ENCODE measurements around the gene GRM3. TPM values are rescaled to one million over a fixed set of nuclear protein-coding genes. Genes with fewer than 3 reads are reported as not detected.

The GRM3 gene
- total RNA-seq, 1 donor from 2014 or later, result not detected

DNA sequence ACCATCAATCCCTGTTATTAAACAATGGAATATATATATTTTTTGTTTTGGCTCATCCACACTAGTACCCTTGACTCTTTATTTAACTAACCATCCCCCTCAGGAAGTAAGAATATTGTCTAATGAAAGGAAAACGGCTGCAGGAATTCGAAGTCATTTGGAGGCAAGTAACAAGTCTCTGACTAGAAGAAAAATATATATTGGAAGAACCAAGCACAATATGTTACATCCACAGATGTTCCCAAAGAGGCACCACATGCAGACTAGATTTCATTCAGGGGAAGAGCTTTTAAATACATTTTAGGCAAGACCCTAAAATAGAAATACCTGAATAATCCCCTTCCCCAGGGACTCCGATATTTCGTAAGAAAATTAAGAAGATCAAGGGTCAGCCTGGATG is 104.5 kb downstream of the GRM3 start:
- DNase-seq (ENCODE audit: low read depth) (no peak), FAIRE-seq (no peak)
- Histone ChIP-seq H2AFZ (ENCODE audit: low read depth, low read length) (no peak overlapping the region), H3K4me3 (ENCODE audit: insufficient read depth, low read depth, low read length) (no peak overlapping the region), H4K20me1 (ENCODE audit: insufficient read depth, low read length) (no peaks in the 10 kb centered on the region), H3K79me2 (ENCODE audit: insufficient read depth, low read length) (no peaks in the 10 kb centered on the region), H3K9ac (ENCODE audit: low read length) (no peak overlapping the region), H3K9me3 (ENCODE audit: insufficient read depth, low read depth, low read length) (no peaks in the 10 kb centered on the region), H3K27me3 (ENCODE audit: insufficient read depth, low read length) (no peaks in the 10 kb centered on the region), H3K4me1 (ENCODE audit: insufficient read depth, low read length) (peaks cover 2% of the 10 kb centered on the region), H3K27ac (ENCODE audit: low read depth, low read length) (no peak overlapping the region), H3K36me3 (ENCODE audit: insufficient read depth, low read length) (no peaks in the 10 kb centered on the region), H3K4me2 (ENCODE audit: low read length) (no peak overlapping the region)
- no peak overlapping the region for H3K27ac Mint-ChIP-seq (ENCODE audit: unreplicated experiment)
- no peaks in the 10 kb centered on the region for H3K36me3 Mint-ChIP-seq (ENCODE audit: low read depth, unreplicated experiment)
- H3K27me3 Mint-ChIP-seq (ENCODE audit: low read depth, unreplicated experiment), result no peaks in the 10 kb centered on the region
- no peaks in the 10 kb centered on the region for H3K9me3 Mint-ChIP-seq (ENCODE audit: unreplicated experiment)
- no peak overlapping the region for H3K4me3 Mint-ChIP-seq (ENCODE audit: unreplicated experiment)
- TF ChIP-seq, protein P1, sequence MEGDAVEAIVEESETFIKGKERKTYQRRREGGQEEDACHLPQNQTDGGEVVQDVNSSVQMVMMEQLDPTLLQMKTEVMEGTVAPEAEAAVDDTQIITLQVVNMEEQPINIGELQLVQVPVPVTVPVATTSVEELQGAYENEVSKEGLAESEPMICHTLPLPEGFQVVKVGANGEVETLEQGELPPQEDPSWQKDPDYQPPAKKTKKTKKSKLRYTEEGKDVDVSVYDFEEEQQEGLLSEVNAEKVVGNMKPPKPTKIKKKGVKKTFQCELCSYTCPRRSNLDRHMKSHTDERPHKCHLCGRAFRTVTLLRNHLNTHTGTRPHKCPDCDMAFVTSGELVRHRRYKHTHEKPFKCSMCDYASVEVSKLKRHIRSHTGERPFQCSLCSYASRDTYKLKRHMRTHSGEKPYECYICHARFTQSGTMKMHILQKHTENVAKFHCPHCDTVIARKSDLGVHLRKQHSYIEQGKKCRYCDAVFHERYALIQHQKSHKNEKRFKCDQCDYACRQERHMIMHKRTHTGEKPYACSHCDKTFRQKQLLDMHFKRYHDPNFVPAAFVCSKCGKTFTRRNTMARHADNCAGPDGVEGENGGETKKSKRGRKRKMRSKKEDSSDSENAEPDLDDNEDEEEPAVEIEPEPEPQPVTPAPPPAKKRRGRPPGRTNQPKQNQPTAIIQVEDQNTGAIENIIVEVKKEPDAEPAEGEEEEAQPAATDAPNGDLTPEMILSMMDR (IDR thresholded peaks at IDR 0.05; ENCODE audit: insufficient read depth, low read depth, low read length), result no peak
- TF ChIP-seq EZH2 (IDR thresholded peaks at IDR 0.05; ENCODE audit: insufficient read depth, low read length), result no peak
- no peaks in the 10 kb centered on the region for H3K4me1 Mint-ChIP-seq (ENCODE audit: low read depth, unreplicated experiment)

DNA sequence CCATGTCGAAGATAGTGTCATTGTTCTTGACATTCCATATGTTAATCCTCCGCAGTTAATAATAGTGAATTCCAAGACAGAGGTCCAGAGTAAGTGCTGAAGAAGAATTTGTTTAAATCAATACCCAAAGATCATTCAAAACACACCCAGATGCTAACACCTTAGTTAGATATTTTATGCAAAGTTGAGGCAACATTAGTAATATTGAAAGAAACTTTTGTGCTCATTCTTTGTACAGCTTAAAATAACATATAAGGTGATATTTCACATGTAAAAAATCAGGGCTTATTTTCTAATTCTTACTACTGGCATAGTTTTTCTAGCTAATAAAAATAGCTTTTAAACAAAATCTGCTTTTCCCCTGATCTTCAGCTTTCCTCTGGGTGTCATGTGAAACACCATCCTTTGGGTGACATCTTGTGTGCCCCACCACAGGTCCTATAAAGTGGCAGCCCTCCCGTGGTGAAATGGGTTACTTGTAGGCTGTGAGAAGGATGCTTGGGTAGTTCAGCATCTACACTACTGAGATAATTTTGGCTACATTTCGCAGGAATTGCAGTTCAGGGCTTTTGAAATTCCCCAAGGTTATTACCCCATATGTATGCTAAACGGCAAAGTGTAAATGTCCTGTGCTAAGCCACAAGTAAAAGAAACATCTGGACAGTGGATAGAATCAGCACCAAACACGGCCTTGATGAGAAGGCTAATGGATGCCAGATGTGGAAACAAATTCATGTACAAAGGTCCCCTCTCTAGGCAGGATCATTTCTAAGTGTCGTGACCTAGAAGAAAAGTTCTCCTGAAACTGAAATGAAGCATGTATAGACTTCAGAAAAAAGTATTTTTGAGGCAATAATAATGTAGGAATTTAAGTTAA is 105.4 kb downstream of the GRM3 start:
- no peak for TF ChIP-seq EZH2 (IDR thresholded peaks at IDR 0.05; ENCODE audit: insufficient read depth, low read length)
- TF ChIP-seq, protein P1 (IDR thresholded peaks at IDR 0.05; ENCODE audit: insufficient read depth, low read depth, low read length), result no peak

More for the DNA sequence above, 105.4 kb downstream of the GRM3 start:
- H3K27me3 ChIP-seq (ENCODE audit: insufficient read depth, low read length), result no peaks in the 10 kb centered on the region
- Mint-ChIP-seq H3K36me3 (ENCODE audit: low read depth, unreplicated experiment) (no peaks in the 10 kb centered on the region), H3K27me3 (ENCODE audit: low read depth, unreplicated experiment) (no peaks in the 10 kb centered on the region), H3K27ac (ENCODE audit: unreplicated experiment) (no peak overlapping the region), H3K4me3 (ENCODE audit: unreplicated experiment) (no peak overlapping the region), H3K9me3 (ENCODE audit: unreplicated experiment) (no peaks in the 10 kb centered on the region), H3K4me1 (ENCODE audit: low read depth, unreplicated experiment) (no peaks in the 10 kb centered on the region)
- H3K4me1 ChIP-seq (ENCODE audit: insufficient read depth, low read length), result peaks cover 2% of the 10 kb centered on the region
- H3K4me2 ChIP-seq (ENCODE audit: low read length), result no peak overlapping the region
- no peaks in the 10 kb centered on the region for H4K20me1 ChIP-seq (ENCODE audit: insufficient read depth, low read length)
- H3K9me3 ChIP-seq (ENCODE audit: insufficient read depth, low read depth, low read length), result no peaks in the 10 kb centered on the region
- no peaks in the 10 kb centered on the region for H3K36me3 ChIP-seq (ENCODE audit: insufficient read depth, low read length)
- H3K4me3 ChIP-seq (ENCODE audit: insufficient read depth, low read depth, low read length), result no peak overlapping the region
- no peaks in the 10 kb centered on the region for H3K79me2 ChIP-seq (ENCODE audit: insufficient read depth, low read length)
- no peak for FAIRE-seq
- H2AFZ ChIP-seq (ENCODE audit: low read depth, low read length), result no peak overlapping the region
- H3K9ac ChIP-seq (ENCODE audit: low read length), result no peak overlapping the region
- no peak for DNase-seq (ENCODE audit: low read depth)
- no peak overlapping the region for H3K27ac ChIP-seq (ENCODE audit: low read depth, low read length)
